ENCODE results near the gene TLE7.

TLE7 gene

GRCh38 chr16:71442051-71442440, at the start of gene TLE7:
TLE7 (minus strand) TSS chr16:71442054; CDS start chr16:71433324, 8,730 bp downstream.
- DNase-seq (ENCODE audit: low spot score): no peak

DNA sequence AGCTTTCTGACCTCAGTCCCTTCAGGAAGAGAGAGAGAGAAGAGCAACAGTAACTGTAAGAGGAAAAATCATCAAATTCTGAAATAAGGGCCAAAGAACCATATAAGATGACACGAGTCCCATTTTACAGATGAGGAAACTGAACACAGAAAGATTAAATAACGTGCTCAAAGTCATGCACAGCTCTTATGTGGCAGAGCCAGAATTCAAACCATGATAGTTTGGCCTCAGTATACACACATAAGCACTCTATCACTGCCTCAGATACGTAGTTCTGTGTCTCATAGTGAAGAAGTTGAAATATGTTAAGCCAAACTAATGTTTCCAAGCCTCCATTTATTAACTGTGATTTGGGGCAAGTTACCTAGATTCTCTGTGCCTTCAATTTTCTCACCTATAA, 49.2 kb upstream of the TLE7 start:
- DNase-seq (ENCODE audit: low spot score): no peak

- DNase-seq (ENCODE audit: low spot score): no peak
These were observed 48.5 kb upstream of the TLE7 start for GRCh38 chr16:71490361-71490760.

DNA sequence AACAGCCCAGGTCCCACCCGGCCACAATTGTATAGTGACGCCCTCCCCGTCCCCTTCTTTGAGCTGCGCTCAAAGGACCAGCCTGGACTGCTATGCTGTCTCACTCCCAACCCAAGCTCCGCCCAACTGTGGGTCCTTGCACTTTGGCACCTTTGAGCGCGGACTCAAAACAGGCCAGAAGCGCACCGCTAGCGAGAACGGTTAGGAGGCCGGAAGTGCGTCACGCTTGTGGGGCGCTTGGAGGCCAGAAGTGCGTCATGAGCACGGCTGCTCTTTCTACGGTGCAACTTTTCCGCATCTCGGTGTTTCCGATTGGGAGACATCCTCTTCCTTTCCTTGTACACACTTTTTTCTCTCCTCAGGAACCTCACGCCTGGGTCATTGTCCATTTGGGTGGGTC, 47.3 kb upstream of the TLE7 start, which contains the start of gene ZNF19:
Gene ZNF19 (minus strand): TSS at position 203 of the 400 bp plus-strand sequence. CDS start 7,210 bp downstream, outside the sequence.
- no peak for DNase-seq (ENCODE audit: low spot score)

DNA sequence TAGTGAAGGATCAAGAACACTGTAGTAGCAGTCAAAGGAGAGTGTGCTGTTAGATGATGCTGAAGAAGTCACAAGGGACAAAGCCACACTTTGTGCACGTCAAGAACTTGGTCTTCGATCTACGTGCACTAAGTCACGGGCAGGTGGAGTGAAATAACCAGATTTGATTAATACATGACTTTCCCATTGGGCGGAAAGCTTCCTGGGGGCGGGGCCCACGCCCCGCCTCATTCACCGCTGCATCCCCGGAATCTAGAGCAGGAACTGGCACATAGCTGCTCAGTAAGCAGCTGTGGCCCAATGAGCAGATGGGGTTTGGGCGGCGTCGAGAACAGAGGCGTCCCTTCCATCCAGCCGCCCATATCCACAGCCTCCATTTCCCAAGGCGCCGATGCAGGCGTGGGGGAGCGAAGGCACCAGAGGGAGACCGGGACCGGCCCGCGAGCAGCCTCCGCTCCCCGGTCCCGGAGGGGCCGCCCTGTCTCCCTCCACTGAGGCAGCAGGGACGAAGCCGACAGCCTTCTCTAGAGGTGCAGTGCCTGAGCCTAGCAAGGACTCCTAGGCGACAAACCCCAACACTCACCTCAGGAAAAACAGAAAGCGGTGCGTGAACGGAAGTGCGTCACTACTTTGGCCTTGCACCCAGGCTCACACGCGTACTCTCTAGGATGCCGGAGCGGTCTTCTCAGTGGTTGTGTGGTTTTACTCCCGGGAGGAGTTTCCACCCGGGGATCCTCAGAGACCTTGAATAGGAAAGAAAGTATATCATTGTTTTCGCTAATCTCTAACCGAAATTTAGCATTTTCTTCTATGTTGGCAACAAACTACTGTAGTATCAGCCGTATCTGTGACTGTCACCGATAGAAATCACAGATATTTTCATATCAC, 42.4 kb upstream of the TLE7 start:
- DNase-seq (ENCODE audit: low spot score): peak; percentile 88

DNA sequence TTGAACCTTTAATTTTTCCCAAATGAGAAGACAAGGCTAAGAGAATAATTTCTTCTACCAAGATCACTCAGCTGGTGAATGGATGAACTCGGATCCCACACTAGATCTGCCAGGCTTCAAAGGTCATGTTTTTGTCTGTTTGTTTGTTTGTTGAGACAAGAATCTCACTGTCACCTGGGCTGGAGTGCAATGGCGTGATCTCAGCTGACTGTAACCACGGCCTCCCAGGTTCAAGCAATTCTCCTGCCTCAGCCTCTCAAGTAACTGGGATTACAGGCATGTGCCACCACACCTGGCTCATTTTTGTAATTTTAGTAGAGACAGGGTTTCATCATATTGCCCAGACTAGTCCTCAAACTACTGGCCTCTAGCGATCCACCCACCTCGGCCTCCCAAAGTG, 40.7 kb upstream of the TLE7 start:
- DNase-seq (ENCODE audit: low spot score): no peak

- no peak for DNase-seq (ENCODE audit: low spot score)
These were observed 39.1 kb upstream of the TLE7 start for GRCh38 chr16:71480956-71481355.

DNA sequence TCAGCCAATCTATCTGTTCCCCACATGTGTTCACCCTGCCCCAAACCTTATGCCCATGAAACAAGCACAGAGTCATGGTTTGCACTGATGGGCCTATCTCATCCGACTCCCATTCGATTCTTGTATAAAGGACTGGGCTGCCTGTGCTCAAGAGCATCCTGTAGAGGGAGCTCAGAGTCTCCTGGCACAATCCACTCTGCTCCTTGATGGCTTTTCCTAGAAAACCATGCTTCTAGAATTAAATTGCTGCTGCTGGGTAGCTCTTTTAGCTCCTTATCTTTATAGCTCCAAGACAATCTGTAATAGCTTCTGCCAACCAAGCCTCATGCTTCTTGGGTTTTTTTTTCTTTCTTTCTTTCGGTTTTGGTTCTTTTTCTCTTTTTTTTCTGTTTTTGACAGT, 37.6 kb upstream of the TLE7 start:
- DNase-seq (ENCODE audit: low spot score): no peak

DNA sequence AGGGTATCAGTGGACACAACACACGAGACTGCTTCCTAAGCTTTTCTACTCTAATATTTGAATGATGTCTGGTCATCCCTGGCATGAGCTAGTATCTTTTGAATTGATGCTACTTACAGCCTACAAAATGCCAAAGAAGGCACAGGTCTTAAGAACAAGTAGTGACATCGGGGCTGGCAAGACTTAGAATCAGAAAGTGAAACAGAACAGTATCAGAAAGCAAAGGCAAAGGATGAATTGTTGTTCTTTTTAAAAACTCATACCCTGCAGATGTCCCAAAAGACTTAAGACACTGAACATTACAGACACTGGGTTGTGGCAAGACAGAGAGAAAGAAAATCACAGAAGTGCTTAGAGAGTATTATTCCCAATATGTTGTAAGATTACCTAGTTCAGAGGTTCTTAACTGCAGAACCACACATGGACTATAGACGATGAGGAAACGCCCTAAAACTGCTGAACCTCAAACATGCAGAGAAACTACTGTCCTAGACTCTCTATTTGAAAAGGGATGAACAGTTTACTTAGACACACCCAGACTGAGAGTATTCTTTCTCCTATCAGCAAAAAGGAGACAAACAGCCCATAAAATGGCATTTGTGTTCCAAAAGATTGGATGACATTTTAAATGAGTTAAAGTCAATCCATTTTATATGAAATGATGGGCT, 34.7 kb upstream of the TLE7 start:
- no peak for DNase-seq (ENCODE audit: low spot score)

DNA sequence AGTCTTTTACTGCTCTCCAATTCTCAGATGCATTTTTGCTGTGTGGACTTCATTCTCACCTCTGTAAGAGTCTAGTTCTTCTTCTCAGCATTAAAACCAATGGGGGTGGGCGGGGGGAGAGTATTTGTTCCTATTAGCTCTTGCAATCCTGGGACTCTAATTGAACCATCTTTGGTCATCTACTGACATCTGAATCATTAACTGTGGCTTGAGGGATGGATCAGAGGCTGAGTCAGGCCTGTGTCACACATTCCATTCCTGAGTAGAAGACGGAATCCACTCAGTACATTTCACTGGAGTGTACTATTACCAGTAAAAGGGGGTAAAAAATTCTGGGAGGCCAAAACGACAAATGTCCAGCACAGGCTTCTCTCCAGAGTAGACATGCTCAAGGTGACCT, 33.0 kb upstream of the TLE7 start:
- peak; percentile 24 for DNase-seq (ENCODE audit: low spot score)

GRCh38 chr16:71473891-71474290, 32.0 kb upstream of the TLE7 start:
- no peak for DNase-seq (ENCODE audit: low spot score)

GRCh38 chr16:71472931-71473330, 31.1 kb upstream of the TLE7 start:
- no peak for DNase-seq (ENCODE audit: low spot score)

DNA sequence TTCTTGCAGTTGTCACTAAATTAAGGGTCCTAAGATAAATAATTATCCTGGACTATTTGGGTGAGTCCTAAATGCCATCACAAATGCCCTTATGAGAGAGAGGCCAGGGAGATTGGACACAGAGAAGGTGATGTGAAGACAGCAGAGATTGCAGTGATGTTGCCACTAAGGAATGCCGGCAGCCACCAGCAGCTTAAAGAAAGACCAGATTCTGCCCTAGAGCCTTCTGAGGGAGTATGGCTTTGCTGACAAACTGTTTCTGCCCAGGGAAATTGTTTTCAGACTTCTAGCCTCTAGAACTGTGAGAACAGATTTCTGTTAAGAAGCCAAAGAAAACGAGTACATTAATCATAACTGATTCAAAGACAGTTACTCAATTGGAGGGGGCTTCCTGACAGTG, 30.2 kb upstream of the TLE7 start:
- no peak for DNase-seq (ENCODE audit: low spot score)

- peak; percentile 46 for DNase-seq (ENCODE audit: low spot score)
These were observed 26.0 kb upstream of the TLE7 start for GRCh38 chr16:71467810-71468209.

DNA sequence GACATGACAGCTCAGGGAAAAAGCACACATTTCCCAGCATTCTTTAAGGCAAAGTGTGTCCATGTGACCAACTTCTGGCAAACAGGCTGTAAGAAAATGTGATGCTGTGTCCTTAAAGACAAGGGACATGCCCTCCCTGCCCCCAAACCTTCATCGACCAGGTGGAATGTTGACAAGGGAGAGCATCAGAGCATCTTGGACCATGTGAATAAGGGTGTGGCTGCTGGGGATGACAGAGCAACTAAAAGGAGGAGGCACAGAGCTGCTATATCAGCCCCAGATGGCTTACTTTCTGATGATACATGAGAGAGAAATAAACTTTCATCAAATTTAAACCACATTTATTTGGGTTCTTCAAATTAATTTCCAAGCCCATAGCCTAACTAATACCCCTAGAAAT, 22.4 kb upstream of the TLE7 start:
- no peak for DNase-seq (ENCODE audit: low spot score)

- peak; percentile 81 for DNase-seq (ENCODE audit: low spot score)
These were observed 20.1 kb upstream of the TLE7 start, which contains the start of gene ZNF23 for GRCh38 chr16:71461686-71462648. ZNF23 (minus strand) TSS chr16:71462247; CDS start chr16:71456796, 5,451 bp downstream.

GRCh38 chr16:71460941-71461340, 19.1 kb upstream of the TLE7 start:
- DNase-seq (ENCODE audit: low spot score): no peak

GRCh38 chr16:71460236-71460635, 18.4 kb upstream of the TLE7 start:
- no peak for DNase-seq (ENCODE audit: low spot score)

- no peak for DNase-seq (ENCODE audit: low spot score)
These were observed 17.7 kb upstream of the TLE7 start for GRCh38 chr16:71459510-71459909.

DNA sequence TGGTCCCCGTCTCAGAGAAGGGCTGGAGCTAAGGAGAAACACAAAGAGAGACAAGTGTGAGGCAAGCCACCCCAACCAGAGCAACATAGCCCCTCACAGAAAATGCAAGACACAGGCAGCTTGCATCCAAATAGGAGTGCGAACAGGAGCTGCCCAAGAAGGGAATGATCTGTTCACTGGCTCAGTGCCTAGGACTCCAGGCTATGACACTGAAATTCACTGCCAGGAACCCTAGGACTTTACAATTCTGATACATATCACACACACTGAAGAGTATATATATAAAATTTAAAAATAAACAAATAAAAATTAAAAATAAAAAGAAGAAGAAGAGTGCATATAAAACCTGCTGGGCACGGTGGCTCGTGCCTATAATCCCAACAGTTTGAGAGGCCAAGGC, 14.9 kb upstream of the TLE7 start:
- DNase-seq (ENCODE audit: low spot score): no peak

DNA sequence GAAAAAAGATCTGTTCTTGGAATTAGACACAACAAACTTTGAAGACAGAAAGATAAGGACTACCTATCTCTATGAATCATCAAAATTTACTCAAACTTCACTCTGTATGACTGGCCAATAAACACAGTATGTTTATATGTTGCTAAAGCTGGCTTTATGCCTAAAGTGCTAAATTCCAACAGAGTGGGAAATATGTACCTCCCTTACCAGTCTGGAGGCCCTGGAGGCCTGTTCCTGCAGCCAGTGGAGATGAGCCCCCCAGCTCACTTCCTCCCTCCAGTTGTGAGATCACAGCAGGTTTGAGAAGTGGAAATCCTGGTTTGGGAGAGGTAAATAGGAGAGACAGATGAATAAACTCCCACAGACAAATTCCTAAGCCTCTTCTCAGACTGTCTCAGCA, 11.2 kb upstream of the TLE7 start:
- DNase-seq (ENCODE audit: low spot score): no peak

DNA sequence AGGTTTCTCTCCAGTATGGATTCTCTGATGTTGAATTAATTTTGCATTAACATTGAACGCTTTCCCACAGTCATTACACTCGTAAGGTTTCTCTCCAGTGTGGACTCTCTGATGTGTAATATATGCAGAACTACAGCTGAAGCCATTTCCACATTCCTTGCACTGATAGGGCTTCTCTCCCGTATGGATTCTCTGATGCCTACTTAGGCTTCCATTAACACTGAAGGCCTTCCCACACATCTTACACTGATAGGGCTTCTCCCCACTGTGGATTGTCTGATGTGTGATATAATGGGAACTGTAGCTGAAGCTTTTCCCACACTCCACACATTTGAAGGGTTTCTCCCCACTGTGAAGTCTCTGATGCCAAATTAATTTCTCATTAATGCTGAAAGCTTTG, 7.2 kb upstream of the TLE7 start:
- no peak for DNase-seq (ENCODE audit: low spot score)
